SH-SY5Y (cell line): ENCODE data around the gene PRR19.

Experiments
- GATA2 ChIP-seq: IDR thresholded peaks from 2 replicates; pipeline ENCODE4 v1.6.1; 2011; ENCODE audit warnings: mild to moderate bottlenecking, low read depth, low read length
- GATA3 ChIP-seq: IDR thresholded peaks from 2 replicates; pipeline ENCODE4 v1.6.1; 2011; ENCODE audit warnings: low read depth, mild to moderate bottlenecking, low read length, moderate library complexity

GRCh38 chr19:42268704-42269477 is 33.0 kb upstream of the PRR19 start, which contains the start of gene CIC:
- TF ChIP-seq GATA2 (no peak), GATA3 (no peak)
